Muscle of arm (tissue), 12 donors: Measurements from ENCODE around the gene STC2. TPM values are rescaled to one million over a fixed set of nuclear protein-coding genes. Genes with fewer than 3 reads are reported as not detected.

ENCODE experiments used
- DNase-seq: peaks from one replicate; pipeline ENCODE4 v3.0.0-alpha.2; 2013
- polyA plus RNA-seq, 12 donors: library from polyadenylated mRNA; unstranded; fragments of 120-200 nt; gene quantifications; one replicate each; pipeline ENCODE4 v1.2.1, GENCODE V29; 2013; ENCODE audit not compliant: insufficient read length in 12 of 12

STC2 gene
- polyA plus RNA-seq, 12 donors: 3.4 to 16.4 (median 5.6) TPM; not detected in 1

DNA sequence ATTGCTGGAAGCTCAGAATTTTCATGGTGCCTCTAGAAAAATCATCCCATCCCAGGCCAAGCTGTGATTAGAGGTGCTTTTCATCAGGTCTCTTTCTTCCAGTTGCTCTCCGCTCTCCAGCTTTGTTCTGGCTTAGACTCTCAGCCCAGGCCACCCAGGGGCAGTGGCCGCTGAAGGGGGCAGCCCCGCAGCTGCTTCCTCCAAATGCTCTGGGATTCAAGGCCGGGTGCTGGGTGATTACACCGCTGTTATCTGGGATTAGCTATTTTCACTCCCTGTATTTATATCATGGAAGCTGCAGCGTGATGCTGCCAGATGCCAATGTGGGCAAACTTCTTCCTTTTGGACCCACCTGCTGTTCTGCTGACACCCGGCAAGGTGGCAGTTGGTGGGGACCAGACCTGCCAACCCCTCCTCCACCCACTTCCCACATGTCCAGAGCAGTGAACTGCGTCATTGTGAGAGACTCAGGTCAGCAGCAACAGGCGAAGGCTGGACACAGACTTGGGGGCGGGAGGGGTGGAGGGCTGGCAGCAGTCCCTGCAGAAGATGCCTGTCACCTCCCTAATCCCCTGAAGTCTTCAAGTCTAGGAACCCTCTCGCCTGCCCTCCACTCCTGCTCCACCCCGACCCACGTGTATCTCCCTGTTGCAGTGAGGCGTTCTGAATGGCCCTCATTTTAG, 59.3 kb downstream of the STC2 start:
- no peak for DNase-seq

DNA sequence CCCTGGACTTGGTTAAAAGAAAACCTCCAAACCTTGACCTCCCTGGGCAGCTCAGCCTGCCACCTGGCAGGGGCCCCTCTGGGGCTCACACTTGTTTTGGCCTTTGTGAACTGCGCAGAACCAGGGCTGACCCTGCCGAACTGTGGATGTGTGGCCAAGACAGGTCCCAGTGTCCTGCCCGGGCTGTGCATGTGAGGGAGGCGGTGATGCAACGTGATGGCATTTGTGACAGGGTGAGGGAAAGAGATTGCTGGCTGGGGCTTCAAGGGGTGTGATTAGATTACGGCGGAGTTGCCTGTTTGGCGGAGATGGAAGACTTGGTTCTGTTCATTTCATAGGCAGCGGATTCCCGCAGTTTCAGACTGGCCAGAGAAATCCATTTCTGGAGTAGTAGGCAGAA, 62.8 kb downstream of the STC2 start:
- DNase-seq: no peak

Other genes with a start within 250 kb of the STC2 start
- gene BNIP1, start 183.9 kb downstream of the STC2 start, polyA plus RNA-seq: 10 to 100 TPM in 11 of 12 donors, not detected in 1; 10.2 to 15.3 (median 12.3) TPM
- not detected for gene NKX2-5, start 93.2 kb downstream of the STC2 start, polyA plus RNA-seq